ENCODE results near the gene KCNJ6.
"Not testable (repeated sequence)": the region's sequence is repeated elsewhere in the genome, so short reads cannot be mapped to it uniquely, and the experiment has no call there.

KCNJ6 gene

GRCh38 chr21:37579356-37579755 lies 336.9 kb downstream of the KCNJ6 start:
- ATAC-seq, result no peak
- TF ChIP-seq CREB5 (CRISPR knock-in tag; IDR thresholded peaks at IDR 0.05; ENCODE audit: low read depth) (no peak), BACH2 (CRISPR knock-in tag; IDR thresholded peaks at IDR 0.05; ENCODE audit: borderline replicate concordance) (no peak), PPARA (CRISPR knock-in tag; IDR thresholded peaks at IDR 0.05; ENCODE audit: borderline replicate concordance) (no peak), ZFP30 (CRISPR knock-in tag; IDR thresholded peaks at IDR 0.05) (no peak), OSR1 (CRISPR knock-in tag; IDR thresholded peaks at IDR 0.05) (no peak), ZC3H10 (CRISPR knock-in tag; IDR thresholded peaks at IDR 0.05) (no peak)
- TF ChIP-seq, protein P1, sequence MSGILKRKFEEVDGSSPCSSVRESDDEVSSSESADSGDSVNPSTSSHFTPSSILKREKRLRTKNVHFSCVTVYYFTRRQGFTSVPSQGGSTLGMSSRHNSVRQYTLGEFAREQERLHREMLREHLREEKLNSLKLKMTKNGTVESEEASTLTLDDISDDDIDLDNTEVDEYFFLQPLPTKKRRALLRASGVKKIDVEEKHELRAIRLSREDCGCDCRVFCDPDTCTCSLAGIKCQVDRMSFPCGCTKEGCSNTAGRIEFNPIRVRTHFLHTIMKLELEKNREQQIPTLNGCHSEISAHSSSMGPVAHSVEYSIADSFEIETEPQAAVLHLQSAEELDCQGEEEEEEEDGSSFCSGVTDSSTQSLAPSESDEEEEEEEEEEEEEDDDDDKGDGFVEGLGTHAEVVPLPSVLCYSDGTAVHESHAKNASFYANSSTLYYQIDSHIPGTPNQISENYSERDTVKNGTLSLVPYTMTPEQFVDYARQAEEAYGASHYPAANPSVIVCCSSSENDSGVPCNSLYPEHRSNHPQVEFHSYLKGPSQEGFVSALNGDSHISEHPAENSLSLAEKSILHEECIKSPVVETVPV (CRISPR knock-in tag; IDR thresholded peaks at IDR 0.05), result no peak

DNA sequence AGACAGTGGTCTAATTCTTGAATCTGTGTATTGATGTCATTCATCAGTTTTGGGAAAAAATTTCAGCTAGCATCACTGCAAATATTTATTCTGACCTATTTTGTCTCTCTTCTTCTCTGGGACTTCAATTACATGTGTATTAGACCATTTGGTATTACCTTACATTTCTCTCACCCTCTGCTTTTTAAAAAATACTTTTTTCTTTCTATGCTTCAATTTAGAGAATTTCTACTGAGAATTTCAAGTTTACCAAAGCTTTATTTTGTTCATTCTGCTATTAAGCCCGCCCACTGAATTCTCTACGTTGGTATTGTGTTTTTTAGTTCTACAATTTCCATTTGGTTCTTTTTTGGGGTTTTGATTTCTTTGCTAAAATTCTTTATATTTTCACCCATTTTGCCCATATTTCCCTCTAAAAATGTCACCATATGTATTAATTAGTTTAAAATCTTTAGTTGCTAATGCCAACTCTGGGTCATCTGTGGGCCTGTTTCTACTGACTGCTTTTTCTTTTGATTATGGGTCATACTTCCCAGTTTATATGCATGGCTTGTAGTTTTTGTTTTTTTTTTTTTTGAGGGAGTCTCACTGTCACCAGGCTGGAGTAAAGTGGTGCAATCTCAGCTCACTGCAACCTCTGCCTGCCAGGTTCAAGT lies 337.7 kb downstream of the KCNJ6 start:
- ATAC-seq, result no peak
- no peak for TF ChIP-seq RARB (CRISPR knock-in tag; IDR thresholded peaks at IDR 0.05)
- TF ChIP-seq GLIS3 (CRISPR knock-in tag; IDR thresholded peaks at IDR 0.05), result no peak
- TF ChIP-seq POU6F1 (CRISPR knock-in tag; IDR thresholded peaks at IDR 0.05; ENCODE audit: borderline replicate concordance, low read depth), result no peak
- no peak for TF ChIP-seq ZNF70 (CRISPR knock-in tag; IDR thresholded peaks at IDR 0.05)
- no peak for TF ChIP-seq ISL1 (CRISPR knock-in tag; IDR thresholded peaks at IDR 0.05)
- no peak for TF ChIP-seq PPARA (CRISPR knock-in tag; IDR thresholded peaks at IDR 0.05; ENCODE audit: borderline replicate concordance)
- TF ChIP-seq ZNF8 (CRISPR knock-in tag; IDR thresholded peaks at IDR 0.05), result no peak
- no peak for TF ChIP-seq ARNTL (CRISPR knock-in tag; IDR thresholded peaks at IDR 0.05; ENCODE audit: borderline replicate concordance, low read depth)

- not testable (repeated sequence) for ATAC-seq
Measured at GRCh38 chr21:37576929-37577328, 339.3 kb downstream of the KCNJ6 start.

GRCh38 chr21:37575580-37575979 lies 340.7 kb downstream of the KCNJ6 start:
- no peak for TF ChIP-seq ZNF565 (CRISPR knock-in tag; conservative IDR thresholded peaks at IDR 0.05; ENCODE audit: low read depth)
- TF ChIP-seq OSR1 (CRISPR knock-in tag; IDR thresholded peaks at IDR 0.05), result no peak
- TF ChIP-seq RARB (CRISPR knock-in tag; IDR thresholded peaks at IDR 0.05), result no peak
- TF ChIP-seq TSHZ2 (CRISPR knock-in tag; IDR thresholded peaks at IDR 0.05), result no peak
- TF ChIP-seq ARNTL (CRISPR knock-in tag; IDR thresholded peaks at IDR 0.05; ENCODE audit: borderline replicate concordance, low read depth), result no peak
- no peak for TF ChIP-seq CREB5 (CRISPR knock-in tag; IDR thresholded peaks at IDR 0.05; ENCODE audit: low read depth)
- no peak for TF ChIP-seq PATZ1 (CRISPR knock-in tag; IDR thresholded peaks at IDR 0.05; ENCODE audit: borderline replicate concordance)
- TF ChIP-seq ZFP30 (CRISPR knock-in tag; IDR thresholded peaks at IDR 0.05), result no peak
- no peak for ATAC-seq

Data from SK-N-SH treated with all-trans-retinoic acid at 6 μM for 48 hours (cell line).